GM18861 (cell line): Measurements from ENCODE around the gene MRC1.

Experiments
- ATAC-seq: cut with Tn5 transposase; IDR thresholded peaks from one replicate; pipeline ENCODE4 v1.9.1; 2021; ENCODE audit not compliant: unreplicated experiment

Gene MRC1

DNA sequence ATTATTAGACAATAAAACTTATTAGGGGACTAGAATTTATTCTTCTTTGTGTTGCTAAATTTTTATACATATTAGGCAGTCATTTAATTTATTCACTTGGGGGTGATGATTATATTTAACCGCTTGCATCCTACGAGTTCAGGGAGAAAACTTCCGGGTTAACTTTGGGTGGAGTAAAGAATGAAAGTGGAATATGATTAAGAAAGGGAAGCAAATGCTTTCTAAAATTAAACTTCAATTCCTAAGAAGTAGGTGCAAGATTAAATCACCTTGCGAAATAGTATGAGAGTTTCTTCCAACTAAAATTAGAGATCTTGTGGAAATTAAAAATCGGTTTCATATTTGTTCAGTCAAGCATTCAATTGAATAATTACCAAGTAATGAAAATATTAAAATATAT is 33.5 kb downstream of the MRC1 start:
- no peak for ATAC-seq

DNA sequence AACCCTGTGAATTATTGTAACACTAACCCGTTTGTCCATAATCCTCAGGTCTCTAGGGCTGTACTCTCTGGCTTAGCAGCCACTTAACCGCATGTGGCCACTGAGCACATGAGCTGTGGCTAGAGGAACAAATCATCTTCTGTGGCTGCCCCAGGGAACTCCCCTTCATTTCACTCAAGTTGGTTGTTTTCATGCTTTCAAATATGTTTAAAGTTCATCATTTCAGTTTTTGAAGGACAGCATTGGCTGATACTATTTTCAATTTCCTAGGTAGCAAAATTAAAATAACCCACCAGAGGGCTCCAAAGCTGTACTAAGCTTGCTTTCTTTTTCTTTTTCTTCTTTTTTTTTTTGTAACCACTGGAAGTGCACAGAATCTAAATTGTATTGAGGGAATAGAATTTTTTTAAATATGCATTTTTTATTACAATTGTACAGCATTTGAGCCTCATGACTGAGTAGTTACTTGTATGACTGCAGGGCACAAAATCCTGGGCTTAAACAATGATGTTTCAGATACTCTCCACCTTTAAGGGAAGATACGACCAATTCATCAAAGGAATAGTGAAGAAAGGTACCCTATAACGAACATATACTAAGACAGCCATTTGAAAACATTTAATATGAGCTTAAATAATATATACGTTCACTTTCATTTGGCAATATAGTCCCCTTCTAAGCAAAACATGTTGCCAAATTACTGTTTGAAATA is 38.6 kb downstream of the MRC1 start:
- ATAC-seq, result no peak

DNA sequence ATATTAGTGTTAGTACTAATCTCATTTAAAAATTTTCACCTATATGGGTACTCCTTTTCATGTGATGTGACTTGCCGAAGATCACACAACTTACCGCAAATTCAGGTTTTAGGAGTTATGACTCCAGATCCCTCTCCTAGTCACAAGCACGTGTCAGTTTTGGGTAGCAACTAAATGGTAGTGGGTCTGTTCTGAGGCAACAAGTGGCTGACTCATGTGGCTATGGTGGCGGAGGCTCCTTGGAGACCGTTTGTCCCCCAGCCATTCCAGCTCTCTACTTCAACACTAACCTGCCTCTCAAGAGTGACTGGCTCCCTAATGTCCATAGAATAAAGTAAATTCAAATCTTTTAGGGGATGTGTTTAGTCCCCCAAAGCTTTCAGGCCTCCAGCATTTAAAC is 39.5 kb downstream of the MRC1 start:
- ATAC-seq, result no peak

DNA sequence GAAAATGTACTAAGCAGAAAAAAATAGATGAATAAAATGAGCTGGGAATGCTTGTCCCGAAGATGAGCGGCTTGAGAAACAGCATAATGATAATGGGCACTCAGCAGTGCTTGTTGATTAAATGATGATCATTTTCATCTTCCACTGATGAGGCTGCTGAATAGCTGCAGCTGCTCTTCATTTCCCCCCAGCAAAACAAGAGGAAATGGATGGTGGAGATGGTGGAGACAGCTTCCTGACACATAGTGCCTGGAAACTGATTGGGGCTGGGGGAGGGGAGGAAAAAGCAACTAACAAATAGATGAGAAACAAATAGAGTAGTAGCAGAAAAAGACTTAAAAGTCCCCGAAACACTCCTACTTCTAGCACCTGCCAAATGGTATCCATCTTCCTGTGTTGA is 41.4 kb downstream of the MRC1 start:
- ATAC-seq, result no peak

DNA sequence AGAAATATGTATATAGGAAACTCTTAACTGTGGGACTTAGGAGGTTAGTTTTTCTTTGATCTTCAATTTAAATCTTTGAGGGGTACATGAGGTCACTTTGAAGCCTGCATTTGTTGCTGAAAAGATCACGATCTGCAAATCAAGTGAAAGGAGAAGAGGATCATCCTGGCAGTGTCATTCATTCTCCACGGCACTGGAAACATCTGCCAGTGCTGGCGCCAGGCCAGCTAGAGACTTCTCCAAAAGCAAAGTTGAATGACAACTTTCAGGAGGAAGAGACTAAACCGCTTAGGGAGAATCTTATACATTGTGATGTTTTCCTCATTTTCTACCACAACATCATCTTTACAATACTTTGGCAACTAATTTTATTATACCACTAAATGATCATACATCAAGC is 42.5 kb downstream of the MRC1 start:
- no peak for ATAC-seq

DNA sequence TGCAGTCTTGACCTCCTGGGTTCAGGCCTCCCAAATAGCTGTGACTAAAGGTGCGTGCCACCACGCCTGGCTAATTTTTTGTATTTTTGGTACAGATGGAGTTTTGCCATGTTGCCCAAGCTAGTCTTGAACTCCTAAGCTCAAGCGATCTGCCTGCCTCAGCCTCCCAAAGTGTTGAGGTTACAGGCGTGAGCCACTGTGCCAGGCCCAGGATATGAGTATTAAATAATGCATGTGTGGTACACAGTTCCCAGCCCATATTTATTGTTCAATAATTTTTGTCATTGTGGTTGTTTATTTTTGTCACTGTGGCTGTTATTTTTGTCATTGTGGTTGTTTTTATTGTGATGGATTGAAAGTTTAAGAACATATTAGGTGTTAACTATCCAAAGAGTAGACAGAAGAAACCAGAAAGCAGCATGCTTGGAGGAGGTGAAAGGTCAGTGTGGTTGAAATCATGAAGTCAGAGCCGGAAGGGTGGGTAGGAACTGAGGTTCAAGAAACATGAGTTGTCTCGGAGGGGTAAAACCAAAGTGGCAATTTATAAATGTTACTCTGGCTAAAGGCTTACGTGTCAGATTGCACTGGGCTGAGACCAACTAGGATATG is 45.0 kb downstream of the MRC1 start:
- ATAC-seq, result no peak

GRCh38 chr10:17857040-17857439 is 47.9 kb downstream of the MRC1 start:
- ATAC-seq, result no peak

DNA sequence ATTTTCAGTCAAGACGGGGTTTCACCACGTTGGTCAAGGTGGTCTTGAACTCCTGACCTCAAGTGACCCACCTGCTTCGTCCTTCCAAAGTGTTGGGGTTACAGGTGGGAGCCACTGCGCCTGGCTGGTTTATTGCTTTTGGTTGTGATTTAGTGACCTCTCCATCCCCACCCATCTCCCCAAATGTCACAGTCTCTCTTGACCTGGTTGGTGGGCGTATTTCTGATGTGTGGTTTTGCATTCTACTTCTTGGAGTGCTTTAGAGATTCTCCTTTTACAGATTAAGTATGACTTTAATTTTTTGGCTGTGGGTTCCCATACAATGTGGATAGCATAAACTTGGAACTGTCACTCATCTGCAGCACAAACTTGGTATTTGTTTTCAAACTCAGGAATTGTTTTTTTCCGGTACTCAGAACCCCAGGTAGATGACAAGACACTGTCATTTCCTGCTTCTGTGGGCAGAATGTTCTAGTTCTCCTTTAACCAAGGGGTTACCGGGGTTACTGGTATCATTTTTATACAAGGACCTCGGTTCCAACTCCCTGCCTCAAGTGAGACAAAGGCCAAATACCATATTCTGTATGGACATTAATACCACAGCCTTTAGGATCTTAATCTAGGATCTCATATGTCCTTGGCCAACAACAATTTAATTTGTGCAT is 50.5 kb downstream of the MRC1 start:
- ATAC-seq, result no peak

- no peak for ATAC-seq
Observed at GRCh38 chr10:17861760-17862159, 52.6 kb downstream of the MRC1 start.

DNA sequence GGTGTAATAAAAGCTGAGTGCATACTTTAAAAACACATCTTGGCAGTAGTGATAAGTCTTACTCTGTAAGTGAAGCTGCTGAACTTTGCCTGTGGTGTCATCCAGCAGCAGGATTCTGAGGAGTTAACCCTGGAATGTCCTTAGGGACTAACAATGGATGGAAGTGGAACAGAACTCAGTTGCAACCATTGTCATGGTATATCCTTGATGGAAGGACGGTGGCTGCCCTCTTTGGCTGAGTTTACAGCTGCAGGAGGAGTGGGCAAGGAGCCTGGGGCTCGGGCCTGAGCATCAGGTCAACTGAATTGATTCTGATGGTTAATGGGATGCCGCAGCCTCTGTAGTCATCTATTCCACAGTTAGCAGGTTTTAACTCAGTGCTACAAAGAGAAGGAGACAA is 56.2 kb downstream of the MRC1 start:
- ATAC-seq, result no peak

GRCh38 chr10:17866346-17866745 is 57.2 kb downstream of the MRC1 start:
- ATAC-seq, result no peak

DNA sequence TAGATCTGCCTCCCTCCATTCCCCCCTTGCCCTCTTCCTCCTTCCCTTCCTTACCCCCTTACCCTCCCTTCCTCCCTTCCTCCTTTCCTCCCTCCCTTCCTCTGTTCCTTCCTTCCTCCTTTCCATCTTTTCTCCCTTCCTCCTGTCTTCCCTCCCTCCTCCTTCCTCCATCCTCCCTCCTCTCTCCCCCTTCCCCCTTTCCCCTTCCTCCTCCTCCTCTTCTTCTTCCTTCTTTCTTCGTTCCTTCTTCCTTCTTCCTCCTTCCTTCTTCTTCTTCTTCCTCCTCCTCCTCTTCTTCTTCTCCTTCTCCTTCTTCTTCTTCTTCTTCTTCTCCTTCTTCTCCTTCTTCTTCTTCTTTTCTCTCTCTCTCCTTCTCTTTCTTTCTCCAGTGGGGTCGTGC is 57.9 kb downstream of the MRC1 start:
- ATAC-seq, result no peak

- ATAC-seq, result no peak
Observed at GRCh38 chr10:17871036-17871435, 61.9 kb downstream of the MRC1 start.

DNA sequence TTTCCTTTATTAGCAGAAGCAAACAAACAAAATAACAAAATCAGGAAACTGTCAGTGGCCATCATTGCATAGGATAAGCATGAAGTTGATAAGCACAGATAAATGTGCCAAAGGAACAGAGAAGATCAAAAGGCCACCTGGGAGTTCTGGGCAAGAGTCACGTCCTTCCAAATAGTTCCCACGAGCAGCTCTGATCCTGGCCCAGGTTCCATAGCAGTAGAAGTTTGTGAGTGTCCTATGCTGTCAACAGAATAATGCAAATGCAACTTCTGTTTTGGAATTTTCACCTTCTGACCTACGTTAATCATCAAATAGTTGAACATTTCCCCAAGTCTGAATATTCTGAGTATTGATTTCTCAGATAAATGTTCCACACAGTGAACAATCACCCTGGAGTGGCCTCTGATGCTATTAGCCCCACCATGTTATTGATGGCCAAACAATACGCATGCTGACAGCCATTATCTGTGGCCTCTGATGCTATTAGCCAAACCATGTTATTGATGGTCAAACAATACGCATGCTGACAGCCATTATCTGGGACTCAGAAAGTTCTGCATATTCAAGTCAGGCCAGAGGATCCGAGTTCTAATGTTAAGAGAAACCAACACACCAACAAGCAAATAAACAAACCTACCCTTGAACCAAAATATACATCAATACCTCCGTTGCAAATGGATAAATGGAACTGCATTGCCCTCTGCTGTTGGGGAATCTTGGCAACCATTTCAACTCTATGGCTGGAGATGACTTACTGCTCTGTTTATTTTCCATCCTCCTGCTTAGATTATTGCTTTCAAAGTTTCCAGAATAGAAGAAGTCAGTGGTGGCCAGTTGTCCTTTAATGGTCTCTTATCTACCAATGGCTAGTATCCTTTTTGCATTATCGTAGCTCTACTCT is 63.3 kb downstream of the MRC1 start:
- ATAC-seq, result no peak

DNA sequence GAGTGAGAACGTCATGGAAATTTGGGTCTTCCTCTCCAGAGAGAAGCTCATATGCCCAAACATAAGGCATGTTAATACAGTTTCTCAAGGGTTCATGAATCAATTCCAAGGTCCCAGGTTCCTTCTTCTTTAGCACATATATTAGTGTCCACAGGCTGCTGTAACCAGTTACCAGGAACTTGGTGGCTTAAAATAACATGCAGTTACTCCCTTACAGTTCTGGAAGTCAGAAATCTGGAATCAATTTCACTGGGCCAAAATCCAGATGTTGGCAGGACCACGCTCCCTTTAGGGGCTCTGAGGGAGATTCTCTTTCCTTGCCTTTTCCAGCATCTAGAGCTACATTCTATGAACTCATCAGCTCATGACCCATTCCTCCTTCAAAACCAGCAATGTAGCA is 64.8 kb downstream of the MRC1 start:
- no peak for ATAC-seq

DNA sequence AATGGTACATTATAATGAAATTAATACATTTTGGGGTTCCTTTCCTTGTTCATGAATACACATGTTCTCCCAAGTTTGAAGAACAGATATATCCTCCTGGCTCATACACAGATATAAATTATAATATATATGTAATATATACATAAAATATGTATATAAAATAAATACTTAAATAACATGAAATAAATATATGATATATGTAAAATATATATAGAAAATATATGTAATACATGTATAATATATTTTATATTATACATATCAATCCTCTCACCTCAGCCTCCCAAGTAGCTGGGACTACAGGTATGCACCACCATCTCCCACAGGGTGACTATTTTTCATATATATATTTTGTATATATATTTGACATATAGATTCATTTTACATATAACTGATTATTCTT is 68.0 kb downstream of the MRC1 start:
- no peak for ATAC-seq

GRCh38 chr10:17878896-17879295 is 69.7 kb downstream of the MRC1 start:
- no peak for ATAC-seq

- no peak for ATAC-seq
Observed at GRCh38 chr10:17880601-17881000, 71.5 kb downstream of the MRC1 start.

GRCh38 chr10:17882557-17882956 is 73.4 kb downstream of the MRC1 start:
- ATAC-seq, result no peak

GRCh38 chr10:17883621-17884020 is 74.5 kb downstream of the MRC1 start:
- ATAC-seq, result no peak

- ATAC-seq, result no peak
Observed at GRCh38 chr10:17888189-17888588, 79.0 kb downstream of the MRC1 start.
